GM18870 (cell line): ENCODE measurements around the gene MS4A12.
"Not testable (repeated sequence)": the region's sequence is repeated elsewhere in the genome, so short reads cannot be mapped to it uniquely, and the experiment has no call there.

ENCODE experiments used
- ATAC-seq: cut with Tn5 transposase; IDR thresholded peaks from one replicate; pipeline ENCODE4 v1.9.1; 2021; ENCODE audit warnings: moderate library complexity; ENCODE audit not compliant: unreplicated experiment

Gene MS4A12

GRCh38 chr11:60512651-60513225, 20.2 kb downstream of the MS4A12 start:
- no peak for ATAC-seq

- no peak for ATAC-seq
Measured at GRCh38 chr11:60513496-60514460, 21.2 kb downstream of the MS4A12 start.

- ATAC-seq: no peak
Measured at GRCh38 chr11:60515144-60515855, 22.7 kb downstream of the MS4A12 start, which contains the start of gene MS4A13. TSS of gene MS4A13 (plus strand) at chr11:60515392. CDS start at chr11:60518084, 2,692 bp downstream.

GRCh38 chr11:60528465-60528864, 35.9 kb downstream of the MS4A12 start:
- peak; percentile 40 for ATAC-seq

- ATAC-seq: peak; percentile 70
Measured at GRCh38 chr11:60528934-60529333, 36.4 kb downstream of the MS4A12 start.

GRCh38 chr11:60530454-60531100, 38.0 kb downstream of the MS4A12 start:
- no peak for ATAC-seq

GRCh38 chr11:60532383-60532782, 39.8 kb downstream of the MS4A12 start:
- not testable (repeated sequence) for ATAC-seq

GRCh38 chr11:60538627-60539026, 46.0 kb downstream of the MS4A12 start:
- ATAC-seq: not testable (repeated sequence)

- no peak for ATAC-seq
Measured at GRCh38 chr11:60544077-60544476, 51.5 kb downstream of the MS4A12 start.
